Stimulated activated CD4-positive, alpha-beta T cell treated with anti-CD3 and anti-CD28 coated beads, TNF-alpha, amount 100 ng/mL, for 48 hours (primary cell): Measurements from ENCODE around the gene IL18RAP.

Experiments
- DNase-seq, 3 donors: peaks; one replicate each; pipeline ENCODE4 v3.0.0-alpha.2; 2020; ENCODE audit warnings: low read depth in 3 of 3

IL18RAP gene

DNA sequence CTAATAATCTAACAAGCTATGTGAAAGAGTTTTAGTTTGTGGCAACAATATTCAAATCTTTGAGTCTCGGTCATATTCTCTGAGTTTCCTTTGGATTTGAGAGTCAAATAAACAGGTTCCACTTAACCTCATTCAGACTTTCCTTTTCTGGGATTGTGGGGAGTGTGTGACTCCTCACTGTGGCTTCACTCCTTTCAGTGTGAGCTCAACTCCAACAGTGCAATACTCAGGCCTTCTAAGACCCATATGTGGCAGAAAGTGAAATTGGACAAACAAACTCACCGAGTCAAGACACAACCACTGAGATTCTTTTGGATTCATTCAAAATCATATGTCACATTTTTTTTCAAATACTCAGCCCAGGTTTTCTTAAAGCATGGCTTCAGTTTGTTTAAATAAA, 75.5 kb downstream of the IL18RAP start:
- no peak for DNase-seq

- no peak for DNase-seq
Measured at GRCh38 chr2:102499558-102499957, 76.6 kb downstream of the IL18RAP start.
